ENCODE results near the gene TENM4.
"Not testable (repeated sequence)": the region's sequence is repeated elsewhere in the genome, so short reads cannot be mapped to it uniquely, and the experiment has no call there.

The TENM4 gene

GRCh38 chr11:78883506-78883905, 557.3 kb downstream of the TENM4 start:
- DNase-seq = no peak

- DNase-seq = not testable (repeated sequence)
Measured at GRCh38 chr11:78879094-78879980, 561.5 kb downstream of the TENM4 start.

GRCh38 chr11:78878631-78879030, 562.2 kb downstream of the TENM4 start:
- DNase-seq = no peak

DNA sequence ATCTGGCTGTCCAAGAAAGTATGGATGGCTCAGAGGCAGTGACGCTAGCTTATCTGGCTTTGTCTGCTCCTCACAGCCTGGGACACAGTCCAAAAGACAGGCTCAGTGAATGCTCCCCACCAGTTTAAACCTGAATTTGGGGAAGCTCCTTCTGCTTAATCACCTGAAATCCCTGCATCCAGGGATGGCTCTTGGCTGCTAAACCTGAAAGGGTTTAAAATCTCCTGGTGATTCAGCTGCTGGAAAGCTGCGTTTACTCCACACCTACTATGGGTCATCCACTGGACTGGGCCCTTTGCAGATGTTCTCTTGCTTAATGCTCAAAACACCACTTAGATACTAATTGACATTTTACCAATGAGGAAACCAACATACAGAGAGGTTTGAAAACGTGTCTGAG, 564.2 kb downstream of the TENM4 start:
- no peak for DNase-seq

DNA sequence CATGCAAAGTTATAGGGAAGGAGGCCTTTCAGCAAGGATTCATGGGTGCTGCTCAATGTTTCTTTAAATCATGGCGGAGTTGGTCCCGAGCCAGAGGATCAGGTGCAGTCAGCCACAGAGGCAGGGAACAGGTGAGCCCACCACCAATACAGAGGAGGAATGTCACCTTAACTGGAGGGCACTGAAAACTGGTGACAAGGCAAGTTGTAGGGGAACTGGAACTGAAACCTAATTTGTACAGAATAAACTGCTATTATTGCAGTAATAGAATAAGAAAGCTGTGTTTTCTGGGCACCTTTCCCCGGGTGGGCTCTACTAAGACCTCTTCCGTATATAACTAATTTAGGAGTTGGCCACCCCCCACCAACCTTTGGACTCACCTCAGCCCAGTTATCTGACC, 570.2 kb downstream of the TENM4 start:
- DNase-seq = no peak

- no peak for DNase-seq
Measured at GRCh38 chr11:78869293-78869692, 571.5 kb downstream of the TENM4 start.

DNA sequence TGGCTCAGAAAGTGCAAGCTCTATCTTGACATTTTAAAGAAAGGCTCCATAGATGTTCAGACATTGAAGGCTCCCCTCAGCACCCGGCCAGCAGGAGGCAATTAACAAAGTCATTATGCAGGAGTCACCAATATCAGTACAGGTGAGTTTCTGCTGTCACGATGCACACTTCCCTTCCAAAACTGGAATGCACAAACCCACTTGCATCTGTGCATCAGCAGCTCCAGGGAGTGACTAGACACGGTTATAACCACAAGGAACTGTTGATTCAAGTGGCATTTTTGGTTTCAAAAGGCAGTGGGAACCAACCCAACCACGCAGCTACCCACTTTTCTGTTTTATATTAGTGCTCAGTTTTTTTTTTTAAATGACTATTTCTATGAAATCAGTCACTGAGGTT, 572.3 kb downstream of the TENM4 start:
- DNase-seq = no peak

GRCh38 chr11:78860720-78861422, 580.0 kb downstream of the TENM4 start:
- no peak for DNase-seq

DNA sequence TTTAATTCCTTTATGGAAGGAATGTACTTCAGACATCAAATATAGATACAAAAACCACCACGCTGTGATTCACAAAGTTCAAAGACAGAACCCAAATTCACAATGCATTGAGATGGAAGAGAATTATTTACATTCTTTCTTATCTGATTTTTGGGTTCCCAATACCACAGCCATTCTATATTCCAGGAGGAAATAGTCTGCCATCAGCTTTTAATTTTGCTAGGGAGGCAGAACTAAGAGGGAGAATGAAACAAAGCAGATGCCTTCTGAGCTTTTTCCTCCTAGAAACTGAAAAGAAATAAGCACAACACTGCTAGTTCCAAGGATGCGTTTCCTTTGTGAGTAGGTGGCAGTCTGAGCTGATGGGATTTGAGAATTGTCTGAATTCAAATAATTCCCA, 583.1 kb downstream of the TENM4 start:
- no peak for DNase-seq

GRCh38 chr11:78856211-78856610, 584.6 kb downstream of the TENM4 start:
- DNase-seq = no peak

GRCh38 chr11:78855116-78855515, 585.7 kb downstream of the TENM4 start:
- no peak for DNase-seq

DNA sequence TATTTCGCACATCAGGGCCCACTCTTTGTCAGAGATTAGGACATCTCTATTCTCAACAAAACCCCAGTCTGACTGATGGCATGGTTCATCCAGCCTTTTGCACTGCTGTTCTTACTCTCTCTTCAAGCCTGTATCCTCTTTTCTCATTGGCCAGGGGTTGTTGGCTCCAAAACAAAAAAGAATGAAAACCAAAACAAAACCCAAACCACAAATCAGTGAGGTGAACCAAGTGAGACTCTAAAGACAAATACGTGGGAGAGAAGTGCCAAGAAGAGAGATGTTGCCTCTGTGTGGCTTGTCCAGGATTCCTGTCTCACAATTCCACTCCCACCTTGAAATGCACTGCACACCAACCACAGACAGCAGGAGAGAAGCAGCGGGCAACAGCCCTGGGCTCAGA, 587.3 kb downstream of the TENM4 start:
- no peak for DNase-seq

- no peak for DNase-seq
Measured at GRCh38 chr11:78851878-78852586, 588.8 kb downstream of the TENM4 start.

DNA sequence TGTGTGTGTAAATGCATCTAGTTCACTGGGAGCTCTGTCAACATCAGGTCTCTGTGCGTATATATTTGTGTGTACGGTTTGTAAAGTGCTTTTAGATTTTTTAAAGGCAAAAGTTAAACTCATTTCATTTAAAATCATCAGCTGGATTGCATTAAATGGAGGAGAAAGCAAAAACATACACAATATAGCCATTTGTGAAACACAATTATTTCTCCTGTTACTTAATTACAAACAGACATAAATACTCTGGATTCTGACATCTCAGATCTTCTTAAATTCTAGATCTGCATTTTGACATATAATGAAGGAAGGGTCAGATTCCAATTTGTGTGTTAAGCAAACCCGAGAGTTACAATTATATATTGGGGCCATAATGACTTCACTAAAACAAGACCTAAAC, 590.8 kb downstream of the TENM4 start:
- no peak for DNase-seq

DNA sequence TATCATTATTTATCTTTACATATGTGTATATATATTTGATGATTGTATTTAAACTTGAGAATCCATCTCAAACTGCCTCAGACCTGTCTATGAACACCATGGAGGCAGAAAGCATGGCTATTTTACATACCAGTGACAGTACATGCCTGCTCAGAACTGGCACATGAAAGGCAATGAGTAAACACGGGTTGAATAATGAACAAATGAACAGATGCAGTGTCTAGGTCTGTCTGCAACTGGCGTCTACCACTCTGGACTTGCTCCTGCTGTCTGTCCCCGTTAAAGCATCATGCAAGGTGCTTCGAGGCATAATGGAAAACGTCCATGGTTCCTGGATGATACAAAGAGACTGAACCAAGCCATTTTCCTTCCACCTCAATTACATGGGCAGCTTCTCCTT, 594.6 kb downstream of the TENM4 start:
- DNase-seq = no peak

DNA sequence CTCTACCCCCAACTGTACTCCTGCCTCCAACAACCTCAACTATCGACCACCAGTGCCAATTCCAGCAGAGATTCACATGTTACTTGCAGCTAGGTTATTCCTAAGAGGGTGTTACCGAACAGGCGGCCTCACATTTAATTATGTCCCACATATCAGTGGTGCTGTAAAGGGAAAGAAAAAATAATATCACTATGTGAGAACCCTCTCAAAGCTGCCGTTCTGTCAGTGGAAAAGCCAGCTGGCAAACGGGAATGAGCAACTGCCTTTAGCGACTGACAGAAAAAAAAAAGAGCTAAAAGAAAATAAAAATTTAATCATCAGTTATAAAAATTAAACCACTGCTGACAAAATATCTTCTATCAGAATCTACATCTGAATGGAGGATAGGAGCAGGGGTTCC, 595.3 kb downstream of the TENM4 start:
- DNase-seq = no peak

DNA sequence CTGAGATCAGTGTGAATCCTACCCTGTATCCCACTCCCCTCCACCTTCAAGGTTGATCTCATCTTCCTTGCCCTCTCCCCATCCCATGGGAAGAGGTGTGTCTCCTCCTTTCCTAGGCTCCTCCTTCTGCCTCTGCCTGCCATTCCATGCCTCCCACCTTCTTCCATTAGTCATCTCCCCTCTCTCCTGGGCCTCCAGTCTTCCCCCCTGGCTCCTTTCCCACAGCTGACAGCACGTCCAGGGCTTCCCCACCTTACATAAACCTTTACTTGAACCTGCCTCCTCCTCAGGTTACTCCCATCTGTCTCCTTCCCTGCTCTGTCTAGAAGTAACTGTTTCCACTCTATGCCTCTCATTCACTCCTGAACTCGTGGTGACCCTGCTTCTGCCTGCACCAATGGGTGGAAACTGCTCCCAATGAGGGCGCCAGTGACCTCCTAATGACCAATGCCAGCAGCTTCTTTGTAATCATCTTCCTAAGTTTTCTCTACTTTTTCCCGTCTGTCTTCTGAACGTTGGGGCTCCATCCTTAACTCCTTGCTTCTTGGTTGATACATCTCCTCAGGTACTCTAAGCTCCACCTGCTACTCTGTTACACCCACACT, 599.3 kb downstream of the TENM4 start:
- DNase-seq = no peak

GRCh38 chr11:78840623-78841022, 600.2 kb downstream of the TENM4 start:
- no peak for DNase-seq

GRCh38 chr11:78840200-78840599, 600.6 kb downstream of the TENM4 start:
- DNase-seq = no peak

DNA sequence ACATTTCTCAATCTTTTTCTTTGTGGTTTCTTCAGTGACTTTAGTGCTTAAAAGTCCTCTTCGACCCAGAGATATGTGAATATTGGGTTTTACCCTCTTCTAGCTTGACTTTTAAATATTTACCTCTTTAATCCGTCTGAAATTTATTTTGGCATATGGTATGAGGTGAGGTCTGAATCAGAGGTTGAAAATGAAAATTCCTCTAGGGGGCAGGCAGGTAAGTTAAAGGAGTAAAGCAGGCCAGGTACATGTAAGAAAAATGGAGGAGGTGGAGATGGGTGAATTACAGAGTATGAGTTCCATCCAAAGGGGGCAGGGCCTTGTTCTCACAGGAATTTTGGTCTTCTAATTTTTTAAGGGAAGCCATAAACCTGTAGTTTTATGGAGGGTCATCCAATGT, 602.4 kb downstream of the TENM4 start:
- no peak for DNase-seq

DNA sequence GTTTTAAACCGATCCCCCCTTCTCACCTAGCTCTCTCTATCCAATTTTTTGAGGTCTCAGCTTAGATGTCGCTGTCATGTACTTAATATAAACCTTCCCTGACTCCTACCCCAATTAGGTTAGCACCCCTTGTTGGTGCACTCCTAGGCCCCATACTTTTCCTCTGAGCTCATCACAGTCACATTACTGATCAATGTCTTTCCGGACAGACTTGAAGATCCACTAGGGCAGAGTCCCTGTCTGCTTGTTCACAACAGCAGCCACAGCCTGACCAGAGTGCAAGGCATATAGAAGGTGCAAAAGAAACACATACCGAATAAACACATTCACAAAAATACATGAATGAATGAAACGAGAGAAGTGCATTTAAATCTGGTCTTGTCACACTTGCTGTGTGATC, 605.2 kb downstream of the TENM4 start:
- no peak for DNase-seq

GRCh38 chr11:78834886-78835285, 605.9 kb downstream of the TENM4 start:
- DNase-seq = no peak

GRCh38 chr11:78833237-78833636, 607.6 kb downstream of the TENM4 start:
- no peak for DNase-seq

All from right kidney (tissue), 1 donor.